ENCODE data around the gene UTP11.

- no peak for TF ChIP-seq CTCF (IDR thresholded peaks at IDR 0.05)
- TF ChIP-seq POLR2A (IDR thresholded peaks at IDR 0.05), result no peak
These were observed 10.3 kb downstream of the UTP11 start for GRCh38 chr1:38022810-38023209.
